Measurements from ENCODE around the gene PIRT. TPM values are rescaled to one million over a fixed set of nuclear protein-coding genes. Genes with fewer than 3 reads are reported as not detected.
"Not testable (repeated sequence)": the region's sequence is repeated elsewhere in the genome, so short reads cannot be mapped to it uniquely, and the experiment has no call there.

Gene PIRT
- 0.04 TPM for total RNA-seq
- polyA plus RNA-seq (ENCODE audit: insufficient read depth in 1 of 8, insufficient read length in 8 of 8, low replicate concordance in 1 of 8) = under 1 TPM in 7 of 8 donors, not detected in 1; 0.04 to 0.34 (median 0.05) TPM
- long read RNA-seq, donor 1 = 0 reads
- long read RNA-seq, donor 2 = 0 reads
- long read RNA-seq, donor 3 = 0 reads
- long read RNA-seq, donor 4 = 0 reads
- long read RNA-seq, donor 5 = 0 reads
- long read RNA-seq, donor 6 = 0 reads
- long read RNA-seq, donor 7 = 0 reads
- long read RNA-seq, donor 8 = 0 reads
- long read RNA-seq, donor 9 = 0 reads
- long read RNA-seq, donor 10 = 0 reads
- long read RNA-seq, donor 11 = 0 reads

DNA sequence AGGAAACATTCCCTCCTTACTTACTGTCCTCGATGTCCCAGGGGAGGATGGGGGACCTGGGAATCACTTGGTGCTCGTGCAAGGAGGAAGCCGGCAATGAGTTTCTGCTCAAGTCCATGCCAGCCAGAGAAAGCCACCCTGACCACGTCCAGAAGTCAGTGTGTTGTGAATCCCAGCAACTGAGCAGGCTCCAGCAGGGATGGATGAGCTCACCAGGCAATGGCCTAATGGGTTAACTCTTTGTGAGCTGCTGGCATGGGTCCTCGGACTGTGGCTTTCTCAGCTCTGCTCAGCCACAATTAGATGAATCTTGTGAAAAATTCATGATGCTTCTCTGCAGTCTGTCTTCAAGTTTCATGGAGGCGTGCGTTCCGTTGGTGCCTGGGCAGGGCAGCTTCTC is at the start of gene PIRT:
TSS of gene PIRT (minus strand) at position 167 of the 400 bp plus-strand sequence. CDS start 12,442 bp downstream, outside the sequence.
- 66% methylated on average over 6 of the region's 8 CpGs for WGBS (ENCODE audit: insufficient coverage)
- Histone ChIP-seq H3K4me1 (ENCODE audit: control insufficient read depth, insufficient read depth, low read length) (peaks cover 11% of the 10 kb centered on the region), H3K9me3 (replicated peaks; ENCODE audit: control insufficient read depth, low read depth, low read length) (no peaks in the 10 kb centered on the region), H3K4me3 (ENCODE audit: low read length) (no peak within 1 kb of the TSS), H3K36me3 (ENCODE audit: control insufficient read depth, insufficient read depth, low read length) (no peaks in the 10 kb centered on the region), H3K27me3 (ENCODE audit: control insufficient read depth, insufficient read depth, low read length) (peaks cover 3% of the 10 kb centered on the region), H3K27ac (ENCODE audit: low read length) (no peak within 1 kb of the TSS)
- no peak for DNase-seq

DNA sequence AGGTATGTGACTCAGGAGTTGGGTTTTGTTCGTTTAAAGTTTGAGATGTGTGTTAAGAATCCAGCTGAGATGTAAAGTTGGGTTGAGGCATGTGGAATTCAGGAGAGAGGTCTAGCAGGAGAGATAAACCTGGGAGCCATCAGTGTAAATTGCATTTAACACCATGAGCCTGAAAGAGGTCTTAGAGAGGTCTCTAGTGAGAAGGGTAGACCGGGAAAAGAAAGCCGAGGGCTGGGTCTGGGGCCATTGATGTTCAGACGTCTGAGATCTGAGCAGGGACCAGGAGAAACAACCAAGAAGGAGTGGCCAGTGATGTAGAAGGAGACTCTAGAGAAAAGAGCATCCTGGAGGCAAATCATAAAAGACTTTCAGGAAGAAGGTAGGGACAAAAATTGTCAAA is 44.1 kb upstream of the PIRT start:
- no peaks in the 10 kb centered on the region for H3K27me3 ChIP-seq (ENCODE audit: control insufficient read depth, insufficient read depth, low read length)

DNA sequence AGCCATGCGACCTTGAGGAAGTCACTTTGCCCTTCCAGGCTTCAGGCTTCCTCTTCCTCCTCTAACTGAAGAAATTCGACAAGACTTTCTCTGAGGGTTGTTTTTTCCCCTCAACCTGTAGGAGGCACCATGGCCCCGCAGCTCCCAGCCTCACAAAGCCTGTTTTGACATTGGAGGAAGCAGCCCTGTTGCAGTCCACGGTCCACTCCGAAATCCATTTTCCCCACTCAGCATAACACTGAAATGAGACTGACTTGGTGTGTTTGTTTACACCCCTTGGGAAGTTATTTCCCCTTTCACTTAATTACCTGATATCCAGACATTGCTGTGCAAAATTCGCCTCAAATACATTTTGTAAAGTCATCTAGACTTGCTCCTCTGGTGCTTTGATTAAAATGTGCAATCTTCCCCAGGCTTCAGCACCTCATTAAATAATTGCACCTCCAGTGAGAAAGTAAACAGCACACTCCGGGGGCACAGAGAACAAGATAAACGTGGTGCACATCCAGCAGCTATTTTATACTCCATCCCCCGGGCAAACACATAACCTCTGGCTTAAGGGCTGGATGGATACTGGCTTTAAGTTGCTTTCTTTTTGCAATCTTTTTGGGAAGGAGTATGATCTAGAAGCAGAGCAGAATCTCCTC is 41.4 kb upstream of the PIRT start:
- H3K27me3 ChIP-seq (ENCODE audit: control insufficient read depth, insufficient read depth, low read length) = no peaks in the 10 kb centered on the region
- peak; percentile 75 for DNase-seq
- H3K4me1 ChIP-seq (ENCODE audit: control insufficient read depth, insufficient read depth, low read length) = no peaks in the 10 kb centered on the region
- no peak overlapping the region for H3K4me3 ChIP-seq (ENCODE audit: low read length)
- no peaks in the 10 kb centered on the region for H3K36me3 ChIP-seq (ENCODE audit: control insufficient read depth, insufficient read depth, low read length)
- no peaks in the 10 kb centered on the region for H3K9me3 ChIP-seq (replicated peaks; ENCODE audit: control insufficient read depth, low read depth, low read length)
- WGBS (ENCODE audit: insufficient coverage) = 11% methylated on average over 3 of the region's 9 CpGs
- H3K27ac ChIP-seq (ENCODE audit: low read length) = no peak overlapping the region

More for the DNA sequence above, 44.1 kb upstream of the PIRT start:
- no peak overlapping the region for H3K27ac ChIP-seq (ENCODE audit: low read length)
- H3K4me1 ChIP-seq (ENCODE audit: control insufficient read depth, insufficient read depth, low read length) = no peaks in the 10 kb centered on the region
- H3K4me3 ChIP-seq (ENCODE audit: low read length) = no peak overlapping the region
- 47% methylated on average over 4 of the region's 4 CpGs for WGBS (ENCODE audit: insufficient coverage)
- no peak for DNase-seq
- no peaks in the 10 kb centered on the region for H3K9me3 ChIP-seq (replicated peaks; ENCODE audit: control insufficient read depth, low read depth, low read length)
- no peaks in the 10 kb centered on the region for H3K36me3 ChIP-seq (ENCODE audit: control insufficient read depth, insufficient read depth, low read length)

DNA sequence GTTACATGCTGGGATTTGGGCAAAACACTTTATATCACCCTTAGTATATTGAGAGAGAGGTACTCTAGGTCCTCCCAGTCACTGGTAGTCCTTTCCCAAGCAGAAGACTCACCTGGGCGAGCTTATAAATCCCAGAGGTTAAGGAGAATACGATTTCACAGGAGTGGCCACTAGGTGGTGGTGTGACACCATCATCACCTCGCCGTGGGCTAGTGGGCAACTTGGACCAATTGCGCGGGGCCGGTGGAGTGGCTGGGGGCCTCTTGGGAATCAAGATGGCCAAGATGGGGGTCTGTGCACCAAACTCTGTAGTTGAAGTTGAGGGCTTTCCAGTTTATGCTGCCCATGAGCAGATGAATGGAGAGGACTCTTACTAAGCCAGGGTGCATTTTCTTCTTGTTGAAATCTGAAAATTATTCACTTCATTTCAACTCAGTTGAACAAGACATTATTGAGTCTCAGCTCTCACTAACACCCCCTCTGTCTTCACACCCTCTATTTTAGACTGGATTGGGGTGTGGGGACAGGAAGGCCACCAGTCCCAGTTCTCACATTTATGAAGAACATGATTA is 38.2 kb upstream of the PIRT start:
- Histone ChIP-seq H3K27ac (ENCODE audit: low read length) (no peak overlapping the region), H3K36me3 (ENCODE audit: control insufficient read depth, insufficient read depth, low read length) (no peaks in the 10 kb centered on the region), H3K9me3 (replicated peaks; ENCODE audit: control insufficient read depth, low read depth, low read length) (no peaks in the 10 kb centered on the region), H3K4me3 (ENCODE audit: low read length) (no peak overlapping the region), H3K4me1 (ENCODE audit: control insufficient read depth, insufficient read depth, low read length) (no peaks in the 10 kb centered on the region), H3K27me3 (ENCODE audit: control insufficient read depth, insufficient read depth, low read length) (no peaks in the 10 kb centered on the region)
- DNase-seq = peak; percentile 32
- WGBS (ENCODE audit: insufficient coverage) = 2% methylated on average over 7 of the region's 7 CpGs

DNA sequence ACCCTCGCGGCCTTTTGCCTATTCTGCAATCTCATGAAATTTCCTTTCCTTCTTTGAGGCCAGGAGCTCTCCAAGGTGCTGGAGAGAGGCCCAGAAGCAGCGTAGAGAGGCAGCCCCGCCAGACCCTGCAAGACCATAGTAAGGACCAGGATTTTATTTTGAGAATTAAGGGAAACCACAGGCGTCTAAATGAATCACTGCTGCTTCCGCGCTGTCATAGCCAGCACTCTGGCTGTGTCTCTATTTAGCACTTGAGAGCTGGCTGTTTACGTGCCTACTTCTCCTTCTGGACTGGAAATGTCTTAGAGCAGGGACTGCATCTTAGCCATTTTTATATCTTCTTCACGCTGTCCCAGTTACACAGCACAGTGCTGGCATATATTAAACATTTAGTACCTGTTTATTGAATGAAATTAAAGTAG is 37.6 kb upstream of the PIRT start:
- Histone ChIP-seq H3K36me3 (ENCODE audit: control insufficient read depth, insufficient read depth, low read length) (no peaks in the 10 kb centered on the region), H3K9me3 (replicated peaks; ENCODE audit: control insufficient read depth, low read depth, low read length) (no peaks in the 10 kb centered on the region), H3K4me3 (ENCODE audit: low read length) (no peak overlapping the region), H3K27me3 (ENCODE audit: control insufficient read depth, insufficient read depth, low read length) (no peaks in the 10 kb centered on the region), H3K4me1 (ENCODE audit: control insufficient read depth, insufficient read depth, low read length) (no peaks in the 10 kb centered on the region), H3K27ac (ENCODE audit: low read length) (no peak overlapping the region)
- 13% methylated on average over 6 of the region's 9 CpGs for WGBS (ENCODE audit: insufficient coverage)
- DNase-seq = peak; percentile 73

DNA sequence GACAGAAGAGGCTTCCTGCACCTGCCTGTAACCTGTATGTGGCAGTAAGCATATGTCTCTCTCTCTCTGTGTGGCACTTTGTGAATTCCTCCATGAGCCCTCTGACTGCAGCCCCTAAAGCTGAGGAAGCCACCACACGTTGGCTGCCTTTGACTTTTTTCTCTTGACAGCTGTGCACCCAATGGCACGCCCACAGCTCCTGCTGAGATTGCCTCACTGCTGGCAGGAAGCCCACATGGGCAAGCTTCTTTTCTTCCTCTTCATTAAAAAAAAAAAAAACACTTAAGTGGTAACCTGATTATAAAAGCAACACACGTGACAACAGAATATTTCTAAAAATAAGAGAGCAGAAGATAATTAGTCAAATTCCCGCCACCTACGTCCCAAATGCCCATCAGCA is 34.0 kb upstream of the PIRT start:
- WGBS (ENCODE audit: insufficient coverage) = 50% methylated on average over 2 of the region's 5 CpGs
- Histone ChIP-seq H3K27me3 (ENCODE audit: control insufficient read depth, insufficient read depth, low read length) (no peaks in the 10 kb centered on the region), H3K4me1 (ENCODE audit: control insufficient read depth, insufficient read depth, low read length) (no peaks in the 10 kb centered on the region), H3K4me3 (ENCODE audit: low read length) (no peak overlapping the region), H3K9me3 (replicated peaks; ENCODE audit: control insufficient read depth, low read depth, low read length) (no peaks in the 10 kb centered on the region), H3K36me3 (ENCODE audit: control insufficient read depth, insufficient read depth, low read length) (no peaks in the 10 kb centered on the region), H3K27ac (ENCODE audit: low read length) (no peak overlapping the region)
- DNase-seq = no peak

DNA sequence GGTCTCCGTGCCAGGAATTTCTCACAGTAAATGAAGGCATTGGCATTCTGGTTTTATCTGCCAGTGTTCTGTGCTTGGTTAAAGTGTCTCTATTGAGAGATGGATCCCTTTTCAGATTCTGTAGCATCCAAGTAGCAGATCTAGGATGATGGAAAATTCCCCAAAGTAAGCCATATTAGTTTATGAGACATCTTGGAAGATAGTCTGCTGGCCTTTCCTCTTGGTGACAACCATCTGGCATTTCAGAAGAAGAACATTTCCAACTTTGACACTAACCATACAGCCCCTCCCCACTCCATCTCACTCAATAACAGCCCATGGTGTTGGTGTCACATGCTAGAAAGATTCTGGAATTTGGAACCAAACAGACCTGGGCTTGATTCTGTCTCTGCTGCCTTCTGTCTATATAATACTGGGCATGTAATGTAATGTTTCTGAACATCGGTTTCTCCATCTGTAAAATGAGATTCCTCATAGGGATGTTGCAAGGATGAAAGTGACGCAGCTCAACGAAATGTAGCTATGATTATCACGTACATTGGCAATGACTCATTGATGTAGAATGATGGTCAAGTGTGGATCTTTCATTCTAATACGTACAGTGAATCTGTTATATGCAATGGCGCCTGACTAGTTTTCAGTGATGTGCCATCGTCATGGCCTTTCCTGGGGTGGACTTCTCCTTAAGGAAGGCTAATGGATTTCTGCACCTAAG is 32.6 kb upstream of the PIRT start:
- Histone ChIP-seq H3K27me3 (ENCODE audit: control insufficient read depth, insufficient read depth, low read length) (no peaks in the 10 kb centered on the region), H3K9me3 (replicated peaks; ENCODE audit: control insufficient read depth, low read depth, low read length) (no peaks in the 10 kb centered on the region), H3K4me1 (ENCODE audit: control insufficient read depth, insufficient read depth, low read length) (no peaks in the 10 kb centered on the region), H3K36me3 (ENCODE audit: control insufficient read depth, insufficient read depth, low read length) (no peaks in the 10 kb centered on the region), H3K4me3 (ENCODE audit: low read length) (no peak overlapping the region), H3K27ac (ENCODE audit: low read length) (no peak overlapping the region)
- 88% methylated on average over 7 of the region's 8 CpGs for WGBS (ENCODE audit: insufficient coverage)
- DNase-seq = no peak

DNA sequence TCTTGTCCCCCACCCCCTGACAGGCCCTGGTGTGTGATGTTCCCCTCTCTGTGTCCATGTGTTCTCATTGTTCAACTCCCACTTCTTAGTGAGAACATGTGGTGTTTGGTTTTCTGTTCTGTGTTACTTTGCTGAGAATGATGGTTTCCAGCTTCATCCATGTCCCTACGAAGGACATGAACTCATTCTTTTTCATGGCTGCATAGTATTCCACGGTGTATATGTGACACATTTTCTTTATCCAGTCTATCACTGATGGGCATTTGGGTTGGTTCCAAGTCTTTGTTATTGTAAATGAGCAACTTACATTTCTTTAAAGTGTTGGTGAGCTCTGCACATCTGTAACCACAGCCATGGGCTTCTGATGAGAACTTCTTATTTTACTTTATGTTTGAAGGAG is 30.9 kb upstream of the PIRT start:
- not testable (repeated sequence) for H3K4me3 ChIP-seq (ENCODE audit: low read length); H3K36me3 ChIP-seq (ENCODE audit: control insufficient read depth, insufficient read depth, low read length); H3K9me3 ChIP-seq (replicated peaks; ENCODE audit: control insufficient read depth, low read depth, low read length); H3K4me1 ChIP-seq (ENCODE audit: control insufficient read depth, insufficient read depth, low read length); H3K27me3 ChIP-seq (ENCODE audit: control insufficient read depth, insufficient read depth, low read length); H3K27ac ChIP-seq (ENCODE audit: low read length); DNase-seq
- WGBS (ENCODE audit: insufficient coverage) = no CpG with 5 or more reads among the region's 2 CpGs

DNA sequence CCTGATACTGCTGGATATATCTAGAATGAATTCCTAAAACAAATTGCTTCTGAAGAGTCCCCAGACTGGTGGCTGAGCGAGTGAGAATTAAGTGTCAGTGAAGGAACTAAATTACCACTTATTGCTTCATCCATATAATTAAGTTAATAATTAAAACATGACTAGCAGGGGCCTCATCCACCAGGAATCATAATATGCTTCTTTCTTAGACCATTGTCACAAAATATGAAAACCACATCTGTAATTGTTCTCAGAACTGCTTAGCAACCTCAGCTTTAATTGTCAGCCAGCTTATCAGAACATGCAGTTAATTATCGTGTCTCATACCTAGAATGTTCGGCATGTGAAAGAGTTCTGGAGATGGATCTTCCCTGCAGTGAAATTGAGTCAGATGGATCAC is 21.2 kb upstream of the PIRT start:
- no peaks in the 10 kb centered on the region for H3K4me1 ChIP-seq (ENCODE audit: control insufficient read depth, insufficient read depth, low read length)
- no peaks in the 10 kb centered on the region for H3K36me3 ChIP-seq (ENCODE audit: control insufficient read depth, insufficient read depth, low read length)
- H3K27me3 ChIP-seq (ENCODE audit: control insufficient read depth, insufficient read depth, low read length) = no peaks in the 10 kb centered on the region
- no peak overlapping the region for H3K4me3 ChIP-seq (ENCODE audit: low read length)
- 100% methylated on average over 1 of the region's 3 CpGs for WGBS (ENCODE audit: insufficient coverage)
- no peak overlapping the region for H3K27ac ChIP-seq (ENCODE audit: low read length)
- H3K9me3 ChIP-seq (replicated peaks; ENCODE audit: control insufficient read depth, low read depth, low read length) = no peaks in the 10 kb centered on the region
- DNase-seq = no peak

DNA sequence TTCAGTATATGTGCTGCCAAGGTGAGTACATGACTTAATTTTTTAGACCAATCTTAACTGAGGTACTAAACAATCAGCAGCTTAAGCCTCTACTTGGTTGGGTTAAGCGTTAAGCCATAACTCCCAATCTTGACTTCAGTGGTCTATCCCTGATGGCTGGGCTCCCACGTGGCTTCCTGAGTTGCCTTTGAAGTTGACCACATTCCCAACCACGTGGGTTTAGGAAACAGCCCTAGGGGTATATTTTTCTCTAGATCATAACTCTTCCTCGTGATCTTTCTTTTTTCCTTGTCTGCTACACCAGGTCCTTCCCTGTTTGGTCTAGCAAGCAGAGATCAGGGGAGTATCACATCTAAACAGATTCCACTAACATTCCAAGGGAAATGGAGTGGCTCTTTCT is 20.1 kb upstream of the PIRT start:
- no peaks in the 10 kb centered on the region for H3K27me3 ChIP-seq (ENCODE audit: control insufficient read depth, insufficient read depth, low read length)
- no peaks in the 10 kb centered on the region for H3K4me1 ChIP-seq (ENCODE audit: control insufficient read depth, insufficient read depth, low read length)
- no peak overlapping the region for H3K27ac ChIP-seq (ENCODE audit: low read length)
- DNase-seq = no peak
- no peaks in the 10 kb centered on the region for H3K9me3 ChIP-seq (replicated peaks; ENCODE audit: control insufficient read depth, low read depth, low read length)
- 89% methylated on average over 1 of the region's 4 CpGs for WGBS (ENCODE audit: insufficient coverage)
- no peak overlapping the region for H3K4me3 ChIP-seq (ENCODE audit: low read length)
- H3K36me3 ChIP-seq (ENCODE audit: control insufficient read depth, insufficient read depth, low read length) = no peaks in the 10 kb centered on the region
